ENCODE results near the gene ABHD3. TPM values are rescaled to one million over a fixed set of nuclear protein-coding genes. Genes with fewer than 3 reads are reported as not detected.
"Not testable (repeated sequence)": the region's sequence is repeated elsewhere in the genome, so short reads cannot be mapped to it uniquely, and the experiment has no call there.

ABHD3 gene
- total RNA-seq, 4 donors from 2014 or later, result 4.9 to 9.5 (median 5.1) TPM

DNA sequence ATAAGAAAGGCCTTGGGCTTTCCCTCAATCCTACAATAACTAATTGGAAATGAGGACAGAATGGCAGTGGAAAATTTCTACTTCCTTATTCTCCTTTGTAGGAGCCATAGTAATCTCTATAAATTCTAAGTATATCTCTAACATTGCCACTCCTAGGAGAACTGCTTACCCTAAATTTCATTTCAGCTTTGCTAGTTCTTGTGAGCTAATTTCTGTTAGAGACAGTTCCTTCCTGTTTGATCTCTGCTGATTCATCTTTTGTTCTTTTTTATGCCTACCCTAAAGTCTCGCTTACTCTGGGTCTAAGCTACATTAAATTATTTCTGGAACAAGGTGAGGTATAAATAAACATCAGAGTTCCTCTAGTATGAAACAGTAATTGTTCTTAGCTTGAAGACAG lies 25.7 kb downstream of the ABHD3 start:
- TF ChIP-seq, protein P1, sequence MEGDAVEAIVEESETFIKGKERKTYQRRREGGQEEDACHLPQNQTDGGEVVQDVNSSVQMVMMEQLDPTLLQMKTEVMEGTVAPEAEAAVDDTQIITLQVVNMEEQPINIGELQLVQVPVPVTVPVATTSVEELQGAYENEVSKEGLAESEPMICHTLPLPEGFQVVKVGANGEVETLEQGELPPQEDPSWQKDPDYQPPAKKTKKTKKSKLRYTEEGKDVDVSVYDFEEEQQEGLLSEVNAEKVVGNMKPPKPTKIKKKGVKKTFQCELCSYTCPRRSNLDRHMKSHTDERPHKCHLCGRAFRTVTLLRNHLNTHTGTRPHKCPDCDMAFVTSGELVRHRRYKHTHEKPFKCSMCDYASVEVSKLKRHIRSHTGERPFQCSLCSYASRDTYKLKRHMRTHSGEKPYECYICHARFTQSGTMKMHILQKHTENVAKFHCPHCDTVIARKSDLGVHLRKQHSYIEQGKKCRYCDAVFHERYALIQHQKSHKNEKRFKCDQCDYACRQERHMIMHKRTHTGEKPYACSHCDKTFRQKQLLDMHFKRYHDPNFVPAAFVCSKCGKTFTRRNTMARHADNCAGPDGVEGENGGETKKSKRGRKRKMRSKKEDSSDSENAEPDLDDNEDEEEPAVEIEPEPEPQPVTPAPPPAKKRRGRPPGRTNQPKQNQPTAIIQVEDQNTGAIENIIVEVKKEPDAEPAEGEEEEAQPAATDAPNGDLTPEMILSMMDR (IDR thresholded peaks at IDR 0.05), result no peak
- no peak for TF ChIP-seq POLR2A (IDR thresholded peaks at IDR 0.05)
- intact Hi-C loops (cut with DNase I; ENCODE audit: low total_unique reads), result no loop called here
- no peak overlapping the region for H3K4me3 ChIP-seq (ENCODE audit: low read depth, poor library complexity, severe bottlenecking)
- no peak for DNase-seq (ENCODE audit: low spot score in 2 of 2)
- 67 to 71% methylated on average over 1 of the region's 1 CpG for WGBS, 2 donors

DNA sequence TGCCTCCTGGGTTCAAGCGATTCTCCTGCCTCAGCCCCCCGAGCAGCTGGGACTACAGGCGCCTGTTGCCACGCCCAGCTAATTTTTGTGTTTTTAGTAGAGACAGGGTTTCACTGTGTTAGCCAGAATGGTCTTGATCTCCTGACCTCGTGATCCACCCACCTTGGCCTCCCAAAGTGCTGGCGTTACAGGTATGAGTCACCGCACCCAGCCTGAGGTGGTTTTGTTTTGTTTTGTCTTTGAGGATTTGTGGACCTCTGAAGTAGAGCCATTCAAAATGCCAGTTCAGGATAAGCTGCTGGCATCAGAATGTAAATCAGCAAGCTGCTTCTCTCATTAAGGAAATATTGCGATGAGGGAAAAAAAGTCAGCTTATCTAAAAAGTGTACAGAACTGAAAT lies 29.2 kb downstream of the ABHD3 start:
- H3K4me3 ChIP-seq (ENCODE audit: low read depth, poor library complexity, severe bottlenecking); DNase-seq (ENCODE audit: low spot score in 2 of 2); intact Hi-C loops (cut with DNase I; ENCODE audit: low total_unique reads): not testable (repeated sequence)
- 74 to 86% methylated on average over 8 of the region's 8 CpGs for WGBS, 2 donors

DNA sequence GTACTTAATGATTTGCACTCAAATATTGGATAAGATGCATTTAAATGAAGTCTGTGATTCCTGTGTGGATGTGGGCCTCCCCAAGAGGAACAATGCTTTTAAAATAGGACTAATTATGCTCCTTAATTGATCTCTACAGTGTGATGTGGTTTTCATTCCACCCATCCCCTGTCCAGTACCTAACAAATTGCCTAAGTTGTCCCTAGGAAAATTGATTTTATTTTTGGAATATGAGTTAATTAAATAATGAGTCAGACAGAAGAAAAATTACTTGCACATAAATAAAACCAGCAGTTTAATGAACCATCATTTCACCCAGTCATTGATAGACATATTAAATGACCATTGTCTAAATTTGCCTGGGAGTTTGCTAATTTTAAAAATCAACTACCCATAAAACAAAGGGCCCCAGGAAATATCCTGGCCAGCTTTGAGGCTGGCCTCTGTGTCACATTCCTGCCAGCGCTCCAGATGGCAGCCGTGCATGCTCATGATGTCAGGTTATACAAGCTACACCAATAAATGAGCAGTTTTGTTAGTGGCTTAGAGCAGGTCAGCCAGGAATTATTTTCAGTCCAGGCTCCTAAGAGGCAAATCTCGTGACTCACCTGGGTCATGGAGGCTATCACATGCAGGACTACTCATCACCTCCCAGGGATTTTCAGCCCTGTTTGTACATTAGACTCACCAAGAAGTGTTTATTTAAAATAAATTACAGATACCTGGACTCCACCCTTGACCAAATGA lies 31.9 kb downstream of the ABHD3 start:
- intact Hi-C loops (cut with DNase I; ENCODE audit: low total_unique reads), result no loop called here
- DNase-seq (ENCODE audit: low spot score in 2 of 2), result no peak
- WGBS, 2 donors, result 51 to 63% methylated on average over 3 of the region's 3 CpGs
- H3K4me3 ChIP-seq (ENCODE audit: low read depth, poor library complexity, severe bottlenecking), result no peak overlapping the region
- TF ChIP-seq, protein P1 (IDR thresholded peaks at IDR 0.05), result no peak
- no peak for TF ChIP-seq POLR2A (IDR thresholded peaks at IDR 0.05)

GRCh38 chr18:21669736-21670285 lies 34.8 kb downstream of the ABHD3 start:
- DNase-seq (ENCODE audit: low spot score in 2 of 2), result no peak
- WGBS, 2 donors, result 70 to 72% methylated on average over 9 of the region's 9 CpGs

GRCh38 chr18:21664069-21664468 lies 40.5 kb downstream of the ABHD3 start:
- 93 to 98% methylated on average over 2 of the region's 2 CpGs for WGBS, 2 donors
- TF ChIP-seq, protein P1 (IDR thresholded peaks at IDR 0.05), result no peak
- no peak for TF ChIP-seq POLR2A (IDR thresholded peaks at IDR 0.05)
- DNase-seq (ENCODE audit: low spot score in 2 of 2), result no peak
- intact Hi-C loops (cut with DNase I; ENCODE audit: low total_unique reads), result no loop called here
- no peak overlapping the region for H3K4me3 ChIP-seq (ENCODE audit: low read depth, poor library complexity, severe bottlenecking)

More at GRCh38 chr18:21669736-21670285, 34.8 kb downstream of the ABHD3 start:
- TF ChIP-seq, protein P1 (IDR thresholded peaks at IDR 0.05), result no peak
- H3K4me3 ChIP-seq (ENCODE audit: low read depth, poor library complexity, severe bottlenecking), result no peak overlapping the region
- intact Hi-C loops (cut with DNase I; ENCODE audit: low total_unique reads), result no loop called here

DNA sequence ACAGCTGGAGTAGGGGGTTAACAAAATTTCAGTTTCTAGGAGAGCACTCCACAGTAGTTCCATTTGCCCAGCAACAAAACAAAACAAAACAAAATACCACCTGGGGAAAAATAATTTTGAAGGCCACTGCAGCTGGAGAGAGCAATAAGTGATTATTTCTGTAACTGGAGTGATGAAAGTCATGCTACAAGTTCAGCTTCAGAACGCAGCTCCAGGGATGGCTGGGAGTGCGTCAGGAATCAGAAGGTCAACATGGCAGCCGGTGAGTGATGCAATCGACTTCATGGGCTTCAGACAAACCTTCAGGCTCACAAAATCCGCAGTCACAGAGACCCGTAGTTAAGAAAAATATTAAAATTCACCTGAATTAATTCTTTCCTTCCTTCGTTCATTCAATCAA lies 41.0 kb downstream of the ABHD3 start:
- H3K4me3 ChIP-seq (ENCODE audit: low read depth, poor library complexity, severe bottlenecking), result no peak overlapping the region
- TF ChIP-seq, protein P1 (IDR thresholded peaks at IDR 0.05), result no peak
- TF ChIP-seq POLR2A (IDR thresholded peaks at IDR 0.05), result no peak
- WGBS, 2 donors, result 92% methylated on average over 7 of the region's 7 CpGs
- DNase-seq (ENCODE audit: low spot score in 2 of 2), result no peak
- intact Hi-C loops (cut with DNase I; ENCODE audit: low total_unique reads), result no loop called here

Data from lower leg skin (tissue), 4 donors.